Vagina (tissue), 2 donors: ENCODE measurements around the gene TGIF1.

Source experiments
- POLR2A ChIP-seq, 2 donors: fragments of 450-650 bp; IDR thresholded peaks; one replicate each; pipeline ENCODE4 v1.6.1; 2017; ENCODE audit warnings: antibody characterized with exemption in 2 of 2, mild to moderate bottlenecking in 2 of 2, moderate library complexity in 2 of 2
- POLR2AphosphoS5 ChIP-seq, 2 donors: sonication (generic); formaldehyde crosslinking; IDR thresholded peaks; one replicate each; pipeline ENCODE4 v1.9.0; 2017; ENCODE audit warnings: antibody characterized with exemption in 2 of 2, mild to moderate bottlenecking in 2 of 2, low read depth in 1 of 2; ENCODE audit not compliant: insufficient read depth in 1 of 2
- TF ChIP-seq, protein P1 (sequence below), 3 experiments: fragments of 450-650 bp in 2 of 3; fragments of 200-600 bp in 1 of 3; sonication (generic) in 1 of 3; IDR thresholded peaks; one replicate each; pipeline ENCODE4 v1.5.1; 2017 to 2019; ENCODE audit warnings: antibody characterized with exemption in 3 of 3, mild to moderate bottlenecking in 2 of 3, moderate library complexity in 2 of 3

DNA sequence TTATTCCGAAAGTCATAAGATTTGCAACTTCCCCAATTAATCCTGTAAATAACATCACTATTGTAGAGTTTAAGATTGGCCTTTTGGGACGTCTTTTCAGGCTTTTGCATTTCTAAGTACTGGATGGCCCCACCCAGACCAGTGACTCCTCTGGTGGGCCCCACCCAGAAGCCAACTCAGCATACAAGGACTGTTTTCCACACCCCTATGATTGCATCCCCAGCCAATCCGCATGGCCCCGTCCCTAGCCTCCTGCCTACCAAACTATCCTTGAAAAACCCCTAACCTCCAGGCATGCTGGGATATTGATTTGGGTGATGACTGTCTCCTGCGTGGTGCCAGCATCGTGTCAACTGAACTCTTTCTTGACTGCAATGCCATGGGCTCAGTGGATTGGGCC lies 24.5 kb upstream of the TGIF1 start:
- TF ChIP-seq POLR2A (IDR thresholded peaks at IDR 0.05) (no peak), POLR2AphosphoS5 (IDR thresholded peaks at IDR 0.05; ENCODE audit: insufficient read depth in 1 of 2, low read depth in 1 of 2) (no peak)
- TF ChIP-seq, protein P1, sequence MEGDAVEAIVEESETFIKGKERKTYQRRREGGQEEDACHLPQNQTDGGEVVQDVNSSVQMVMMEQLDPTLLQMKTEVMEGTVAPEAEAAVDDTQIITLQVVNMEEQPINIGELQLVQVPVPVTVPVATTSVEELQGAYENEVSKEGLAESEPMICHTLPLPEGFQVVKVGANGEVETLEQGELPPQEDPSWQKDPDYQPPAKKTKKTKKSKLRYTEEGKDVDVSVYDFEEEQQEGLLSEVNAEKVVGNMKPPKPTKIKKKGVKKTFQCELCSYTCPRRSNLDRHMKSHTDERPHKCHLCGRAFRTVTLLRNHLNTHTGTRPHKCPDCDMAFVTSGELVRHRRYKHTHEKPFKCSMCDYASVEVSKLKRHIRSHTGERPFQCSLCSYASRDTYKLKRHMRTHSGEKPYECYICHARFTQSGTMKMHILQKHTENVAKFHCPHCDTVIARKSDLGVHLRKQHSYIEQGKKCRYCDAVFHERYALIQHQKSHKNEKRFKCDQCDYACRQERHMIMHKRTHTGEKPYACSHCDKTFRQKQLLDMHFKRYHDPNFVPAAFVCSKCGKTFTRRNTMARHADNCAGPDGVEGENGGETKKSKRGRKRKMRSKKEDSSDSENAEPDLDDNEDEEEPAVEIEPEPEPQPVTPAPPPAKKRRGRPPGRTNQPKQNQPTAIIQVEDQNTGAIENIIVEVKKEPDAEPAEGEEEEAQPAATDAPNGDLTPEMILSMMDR (IDR thresholded peaks at IDR 0.05), result no peak
